Stimulated activated CD4-positive, alpha-beta T cell treated with anti-CD3 and anti-CD28 coated beads, TNF-alpha, amount 100 ng/mL, for 24 hours (primary cell): ENCODE results near the gene ITGA6.
"Not testable (repeated sequence)": the region's sequence is repeated elsewhere in the genome, so short reads cannot be mapped to it uniquely, and the experiment has no call there.

ENCODE experiments used
- DNase-seq, 3 experiments: peaks; one replicate each; pipeline ENCODE4 v3.0.0-alpha.2; 2020; ENCODE audit warnings: low read depth in 3 of 3

Gene ITGA6

GRCh38 chr2:172516299-172516698 is 88.9 kb downstream of the ITGA6 start:
- no peak for DNase-seq

DNA sequence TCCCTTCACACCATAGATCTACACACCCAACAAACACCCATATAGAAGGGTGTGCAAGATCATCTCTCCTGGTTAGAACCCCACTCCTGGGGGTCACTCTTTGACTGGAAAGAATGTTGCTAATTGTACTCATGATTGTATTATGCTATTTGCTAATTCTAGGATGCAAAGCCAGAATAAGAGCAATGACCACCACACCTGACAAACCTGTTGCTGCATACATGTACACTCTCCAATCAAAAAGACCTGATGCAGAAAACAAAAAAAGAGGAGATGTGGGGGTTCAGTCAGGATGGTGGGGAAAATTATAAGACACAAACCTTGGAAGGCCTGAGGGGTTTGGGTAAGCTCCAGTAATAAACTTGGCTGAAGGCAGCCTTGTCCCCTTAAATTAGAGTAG is 91.6 kb downstream of the ITGA6 start:
- DNase-seq = no peak

GRCh38 chr2:172525601-172526000 is 98.2 kb downstream of the ITGA6 start:
- no peak for DNase-seq

DNA sequence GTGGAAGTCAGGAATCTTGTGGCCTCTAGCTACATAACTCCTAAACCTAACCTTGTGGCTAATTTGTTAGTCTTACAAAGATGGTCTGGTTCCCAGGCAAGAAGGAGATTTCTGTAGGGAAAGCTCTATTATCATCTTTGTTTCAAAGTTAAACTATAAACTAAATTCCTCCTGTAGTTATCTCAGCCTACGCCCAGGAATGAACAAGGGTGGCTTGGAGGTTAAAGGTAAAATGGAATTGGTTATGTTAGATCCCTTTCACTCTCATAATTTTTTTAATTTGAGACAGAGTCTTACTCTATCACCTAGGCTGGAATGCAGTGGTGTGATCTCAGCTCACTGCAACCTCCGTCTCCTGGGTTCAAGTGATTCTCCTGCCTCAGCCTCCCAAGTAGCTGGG is 103.9 kb downstream of the ITGA6 start:
- DNase-seq = no peak

DNA sequence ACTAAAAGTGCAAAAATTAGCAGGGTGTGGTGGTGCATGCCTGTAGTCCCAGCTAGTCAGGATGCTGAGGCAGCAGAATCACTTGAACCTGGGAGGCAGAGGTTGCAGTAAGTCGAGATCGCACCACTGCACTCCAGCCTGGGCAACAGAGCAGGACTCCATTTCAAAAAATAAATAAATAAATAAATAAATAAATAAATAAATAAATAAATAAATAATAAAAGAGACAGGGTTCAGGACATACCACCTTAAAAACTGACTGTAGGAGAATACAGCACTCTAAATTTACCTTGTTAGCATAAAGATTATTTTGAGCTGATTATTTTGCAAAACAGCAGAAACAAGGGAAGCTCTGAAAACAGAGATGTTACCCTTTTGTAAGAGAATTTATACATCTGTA is 105.1 kb downstream of the ITGA6 start:
- not testable (repeated sequence) for DNase-seq

DNA sequence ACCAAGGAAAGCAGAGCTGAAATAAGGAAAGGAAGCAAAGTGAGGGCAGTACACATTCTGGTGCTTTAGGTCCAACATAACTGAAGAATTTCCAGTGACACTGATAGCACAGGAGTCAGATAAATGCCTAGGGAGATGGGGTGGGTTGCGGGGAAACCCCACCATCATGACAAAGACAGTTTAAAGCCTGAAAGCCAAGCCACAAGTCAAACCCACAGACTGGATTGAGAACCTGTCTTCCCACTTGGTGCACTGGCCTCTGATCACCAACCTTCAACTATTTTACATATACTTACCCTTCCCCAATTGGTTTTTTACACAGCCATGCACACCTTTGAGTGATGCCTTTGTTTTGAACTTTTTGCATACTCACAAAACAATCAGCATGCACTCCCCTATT is 106.3 kb downstream of the ITGA6 start:
- no peak for DNase-seq

DNA sequence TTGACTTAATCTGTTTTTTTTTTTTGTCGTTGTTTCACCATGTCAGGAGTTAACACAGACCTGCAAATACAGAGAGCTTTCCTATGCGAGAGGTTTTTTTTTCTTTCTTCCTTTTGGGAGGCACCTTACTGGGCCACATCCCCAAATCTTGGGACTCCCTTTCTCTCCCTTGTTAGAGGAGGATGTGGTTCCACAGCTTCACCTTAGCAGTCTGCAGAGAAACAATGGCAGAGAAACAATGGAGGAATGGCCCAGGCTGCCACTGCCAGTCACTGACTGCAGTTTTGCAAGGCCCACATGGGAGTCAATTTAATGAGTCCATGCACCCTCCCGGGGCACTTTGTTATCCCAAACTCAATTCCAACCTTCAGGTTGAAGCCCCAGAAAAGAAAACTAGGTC is 107.7 kb downstream of the ITGA6 start:
- DNase-seq = no peak

- not testable (repeated sequence) for DNase-seq
Observed at GRCh38 chr2:172537851-172538250, 110.5 kb downstream of the ITGA6 start.

- no peak for DNase-seq
Observed at GRCh38 chr2:172539767-172540166, 112.4 kb downstream of the ITGA6 start.

DNA sequence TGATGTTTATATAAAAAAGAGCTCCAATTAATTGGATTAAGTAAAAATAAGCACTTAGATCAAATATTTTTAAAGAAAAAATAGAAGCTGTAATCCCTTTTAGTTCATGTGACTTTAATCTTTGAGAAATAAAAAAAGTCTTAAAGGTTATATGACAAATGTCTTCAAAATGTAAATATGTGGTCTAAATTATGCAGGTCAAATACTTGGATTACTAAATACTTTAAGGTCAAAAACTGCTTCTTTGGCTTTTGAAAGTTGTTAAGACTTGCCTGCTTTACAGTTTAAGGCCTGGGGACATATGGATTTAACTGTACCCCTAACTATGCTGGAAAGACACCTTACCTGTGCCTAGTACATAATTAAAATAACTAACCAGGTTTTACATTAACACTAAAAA is 113.0 kb downstream of the ITGA6 start:
- DNase-seq = no peak

DNA sequence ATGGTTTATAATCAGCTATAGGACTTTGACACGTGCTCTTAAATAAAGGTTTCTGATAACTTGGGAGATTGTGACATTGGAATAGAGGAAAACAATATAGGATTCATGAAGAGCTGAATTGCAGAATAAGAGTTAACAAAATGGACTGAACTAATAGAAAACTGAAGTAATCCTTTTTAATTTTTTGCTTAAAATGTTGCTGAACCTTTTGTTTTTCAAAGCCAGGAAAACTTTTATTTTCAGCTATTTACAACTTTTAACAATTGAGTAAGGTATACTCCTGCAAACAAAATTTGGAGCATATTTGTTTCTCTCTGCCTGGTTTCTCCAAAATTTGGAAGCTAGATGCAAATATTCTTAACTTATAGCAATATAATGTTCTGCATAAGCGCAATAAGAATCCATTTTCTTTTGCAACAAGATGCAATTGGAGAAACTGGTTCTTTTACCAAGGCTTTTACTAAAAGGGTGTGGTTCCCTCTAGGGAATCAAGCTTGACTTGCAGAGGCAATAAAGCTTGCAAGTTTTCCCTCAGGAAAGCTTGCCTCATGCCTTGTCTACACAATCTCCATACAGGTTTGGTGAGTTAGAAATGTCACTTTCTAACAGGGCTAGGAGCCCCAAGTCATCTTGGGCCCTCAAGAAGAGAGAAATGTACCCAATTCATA is 118.2 kb downstream of the ITGA6 start:
- no peak for DNase-seq

- DNase-seq = no peak
Observed at GRCh38 chr2:172549131-172549530, 121.7 kb downstream of the ITGA6 start.

DNA sequence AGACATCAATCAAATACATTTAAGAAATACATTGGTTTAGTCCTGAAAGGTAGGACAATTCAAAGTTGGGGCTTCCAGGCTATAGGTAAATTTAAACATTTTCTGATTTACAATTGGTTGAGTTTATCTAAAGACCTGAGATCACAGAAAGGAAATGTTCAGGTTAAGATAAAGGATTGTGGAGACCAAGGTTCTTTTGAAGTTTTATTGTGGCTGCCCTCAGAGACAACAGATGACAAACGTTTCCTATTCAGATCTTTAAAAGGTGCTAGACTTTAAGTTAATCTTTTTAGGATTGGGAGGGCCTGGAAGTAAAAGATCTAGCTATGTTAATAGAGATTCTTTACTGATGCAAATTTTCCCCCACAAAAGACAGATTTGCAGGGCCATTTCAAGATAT is 122.4 kb downstream of the ITGA6 start:
- not testable (repeated sequence) for DNase-seq

DNA sequence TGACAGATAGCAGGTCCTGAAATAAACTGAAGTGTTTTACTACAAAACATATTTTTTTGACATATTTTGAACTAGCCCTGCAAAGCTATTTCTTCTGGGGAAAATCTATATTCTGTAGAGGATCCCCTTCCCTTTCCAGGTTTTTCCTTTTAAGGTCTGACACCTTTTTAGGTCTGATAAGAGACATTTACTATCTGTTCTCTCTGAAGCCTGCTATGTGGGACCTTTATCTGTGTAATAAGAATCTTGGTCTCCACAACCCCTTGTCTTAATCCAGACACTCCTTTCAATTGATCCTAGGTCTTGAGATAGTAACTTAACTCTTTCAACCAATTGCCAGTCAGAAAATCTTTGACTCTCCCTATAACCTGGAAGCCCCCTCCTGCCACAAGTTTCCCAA is 123.0 kb downstream of the ITGA6 start:
- no peak for DNase-seq

DNA sequence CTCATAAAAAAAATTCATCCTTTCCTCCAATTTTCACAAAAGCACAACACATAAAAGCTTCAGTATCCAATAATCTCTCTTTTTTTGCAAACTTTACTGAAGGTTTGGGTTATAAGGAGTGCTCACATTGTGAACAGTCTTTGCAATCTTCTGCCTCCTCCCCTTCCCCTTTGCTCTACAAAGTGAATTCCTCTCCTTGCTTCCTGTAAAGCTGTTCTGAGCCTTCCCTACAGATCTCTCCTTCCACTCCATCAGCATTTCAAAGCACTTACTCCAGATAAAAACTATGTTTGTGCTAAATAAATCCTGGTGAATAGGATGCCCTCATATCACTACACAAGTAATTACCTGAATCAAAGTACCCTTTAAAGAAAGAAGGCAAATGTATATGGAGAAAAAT is 123.9 kb downstream of the ITGA6 start:
- no peak for DNase-seq

- DNase-seq = no peak
Observed at GRCh38 chr2:172552547-172553291, 125.3 kb downstream of the ITGA6 start.

- peak in 2 of 3 experiments; percentile 7 for DNase-seq
Observed at GRCh38 chr2:172554352-172555271, 127.2 kb downstream of the ITGA6 start.

GRCh38 chr2:172555272-172555521 is 127.8 kb downstream of the ITGA6 start:
- no peak for DNase-seq
